ENCODE measurements around the gene C19orf44.

DNA sequence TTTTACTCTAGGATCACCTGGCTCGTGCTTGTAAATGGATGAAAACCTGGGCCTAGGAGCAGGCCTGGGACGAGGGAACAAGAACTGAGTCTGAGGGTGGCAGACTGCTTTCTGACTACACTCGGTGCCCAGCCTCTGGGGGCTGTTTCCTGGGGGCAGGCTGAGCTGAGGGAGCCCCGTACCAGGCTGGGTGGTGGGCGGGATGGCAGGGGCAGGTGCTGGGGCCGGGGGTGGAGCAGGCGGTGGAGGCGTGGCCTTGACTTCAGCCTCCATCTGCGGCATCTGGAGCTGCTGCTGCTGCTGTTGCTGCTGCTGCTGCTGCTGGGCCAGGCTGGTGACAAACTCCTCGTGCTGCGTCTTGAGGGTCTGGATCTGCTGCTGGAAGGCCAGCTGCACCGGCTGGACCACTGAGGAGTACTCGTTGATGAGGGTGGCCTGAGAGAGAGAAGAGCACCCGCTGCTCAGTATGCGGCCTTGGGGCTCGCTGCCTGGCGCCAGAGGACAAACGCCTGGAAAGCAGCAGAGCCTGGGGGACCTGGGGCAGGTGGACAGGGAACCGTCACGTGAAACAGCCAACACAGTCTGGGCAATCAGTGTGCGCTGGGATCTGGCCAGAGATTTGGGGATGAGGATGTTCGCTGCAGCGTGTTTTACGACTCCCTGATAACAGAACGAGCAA, 33.4 kb downstream of the C19orf44 start:
- TF ChIP-seq, protein P1, sequence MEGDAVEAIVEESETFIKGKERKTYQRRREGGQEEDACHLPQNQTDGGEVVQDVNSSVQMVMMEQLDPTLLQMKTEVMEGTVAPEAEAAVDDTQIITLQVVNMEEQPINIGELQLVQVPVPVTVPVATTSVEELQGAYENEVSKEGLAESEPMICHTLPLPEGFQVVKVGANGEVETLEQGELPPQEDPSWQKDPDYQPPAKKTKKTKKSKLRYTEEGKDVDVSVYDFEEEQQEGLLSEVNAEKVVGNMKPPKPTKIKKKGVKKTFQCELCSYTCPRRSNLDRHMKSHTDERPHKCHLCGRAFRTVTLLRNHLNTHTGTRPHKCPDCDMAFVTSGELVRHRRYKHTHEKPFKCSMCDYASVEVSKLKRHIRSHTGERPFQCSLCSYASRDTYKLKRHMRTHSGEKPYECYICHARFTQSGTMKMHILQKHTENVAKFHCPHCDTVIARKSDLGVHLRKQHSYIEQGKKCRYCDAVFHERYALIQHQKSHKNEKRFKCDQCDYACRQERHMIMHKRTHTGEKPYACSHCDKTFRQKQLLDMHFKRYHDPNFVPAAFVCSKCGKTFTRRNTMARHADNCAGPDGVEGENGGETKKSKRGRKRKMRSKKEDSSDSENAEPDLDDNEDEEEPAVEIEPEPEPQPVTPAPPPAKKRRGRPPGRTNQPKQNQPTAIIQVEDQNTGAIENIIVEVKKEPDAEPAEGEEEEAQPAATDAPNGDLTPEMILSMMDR (IDR thresholded peaks at IDR 0.05) = no peak
- TF ChIP-seq POLR2A (IDR thresholded peaks at IDR 0.05) = no peak

All from body of pancreas (tissue), 4 donors.